ENCODE results near the gene TNS3. TPM values are rescaled to one million over a fixed set of nuclear protein-coding genes. Genes with fewer than 3 reads are reported as not detected.
A peak's percentile ranks its signal among the peaks of the same experiment; 100 is the strongest.

Gene TNS3
- total RNA-seq, 1 donor from 2014 or later = 426 TPM

DNA sequence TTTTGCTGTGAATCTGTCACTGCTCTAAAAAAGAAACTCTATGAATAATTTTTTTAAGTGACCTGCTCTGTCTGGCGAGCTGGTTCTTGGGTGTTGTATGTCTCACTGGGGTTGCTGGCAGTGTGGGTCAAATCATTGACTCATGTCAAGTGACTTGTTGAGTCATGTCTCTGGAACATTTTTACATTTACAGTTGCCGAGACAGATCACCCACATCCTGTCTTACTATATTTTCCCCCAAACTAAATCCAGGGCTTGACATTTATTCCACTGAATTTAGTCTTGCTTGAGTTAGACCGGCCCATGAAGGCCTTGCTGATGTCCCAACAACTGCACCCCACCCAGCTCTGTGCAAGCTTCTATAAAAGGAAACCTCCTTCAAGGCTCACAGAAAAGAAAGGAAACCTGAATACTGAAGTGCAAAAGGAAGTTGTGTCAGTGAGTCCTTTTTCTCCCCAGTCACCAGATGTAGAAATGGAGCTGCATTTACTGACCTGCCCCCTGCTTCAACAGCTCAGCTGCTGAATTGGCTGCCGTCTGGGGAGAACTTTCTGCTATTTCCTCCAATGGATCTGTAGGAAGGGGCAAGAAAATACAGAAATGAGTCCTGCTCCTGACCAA lies 290.3 kb downstream of the TNS3 start:
- DNase-seq (ENCODE audit: low spot score) = no peak
- peak overlapping the region; percentile 24 for H3K4me3 Mint-ChIP-seq (ENCODE audit: unreplicated experiment)
- TF ChIP-seq, protein P1, sequence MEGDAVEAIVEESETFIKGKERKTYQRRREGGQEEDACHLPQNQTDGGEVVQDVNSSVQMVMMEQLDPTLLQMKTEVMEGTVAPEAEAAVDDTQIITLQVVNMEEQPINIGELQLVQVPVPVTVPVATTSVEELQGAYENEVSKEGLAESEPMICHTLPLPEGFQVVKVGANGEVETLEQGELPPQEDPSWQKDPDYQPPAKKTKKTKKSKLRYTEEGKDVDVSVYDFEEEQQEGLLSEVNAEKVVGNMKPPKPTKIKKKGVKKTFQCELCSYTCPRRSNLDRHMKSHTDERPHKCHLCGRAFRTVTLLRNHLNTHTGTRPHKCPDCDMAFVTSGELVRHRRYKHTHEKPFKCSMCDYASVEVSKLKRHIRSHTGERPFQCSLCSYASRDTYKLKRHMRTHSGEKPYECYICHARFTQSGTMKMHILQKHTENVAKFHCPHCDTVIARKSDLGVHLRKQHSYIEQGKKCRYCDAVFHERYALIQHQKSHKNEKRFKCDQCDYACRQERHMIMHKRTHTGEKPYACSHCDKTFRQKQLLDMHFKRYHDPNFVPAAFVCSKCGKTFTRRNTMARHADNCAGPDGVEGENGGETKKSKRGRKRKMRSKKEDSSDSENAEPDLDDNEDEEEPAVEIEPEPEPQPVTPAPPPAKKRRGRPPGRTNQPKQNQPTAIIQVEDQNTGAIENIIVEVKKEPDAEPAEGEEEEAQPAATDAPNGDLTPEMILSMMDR (IDR thresholded peaks at IDR 0.05) = no peak
- peaks cover 67% of the 10 kb centered on the region for H3K36me3 Mint-ChIP-seq (ENCODE audit: low read depth)
- H3K27me3 Mint-ChIP-seq (ENCODE audit: low read depth) = no peaks in the 10 kb centered on the region
- peaks cover 73% of the 10 kb centered on the region for H3K4me1 Mint-ChIP-seq (ENCODE audit: low read depth)
- no peaks in the 10 kb centered on the region for H3K9me3 Mint-ChIP-seq (ENCODE audit: low read depth)
- H3K27ac Mint-ChIP-seq (ENCODE audit: unreplicated experiment) = peak overlapping the region; percentile 98

DNA sequence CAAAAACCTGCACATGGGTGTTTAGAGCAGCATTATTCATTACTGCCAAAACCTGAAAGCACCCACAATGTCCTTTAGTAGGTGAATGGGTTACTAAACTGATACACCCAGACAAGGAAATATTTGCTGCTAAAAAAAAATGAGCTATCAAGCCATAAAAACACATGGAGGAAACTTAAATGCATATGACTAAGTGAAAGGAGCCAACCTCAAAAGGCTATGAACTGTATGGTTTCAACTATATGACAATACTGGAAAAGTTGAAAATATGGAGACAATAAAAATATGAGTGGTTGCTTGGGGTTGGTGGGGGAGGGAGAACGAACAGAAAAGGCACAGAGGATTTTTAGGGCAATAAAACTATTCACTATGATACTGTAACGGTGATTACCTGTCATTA lies 291.0 kb downstream of the TNS3 start:
- DNase-seq (ENCODE audit: low spot score) = no peak
- Mint-ChIP-seq H3K4me1 (ENCODE audit: low read depth) (peaks cover 77% of the 10 kb centered on the region), H3K4me3 (ENCODE audit: unreplicated experiment) (no peak overlapping the region), H3K9me3 (ENCODE audit: low read depth) (no peaks in the 10 kb centered on the region), H3K36me3 (ENCODE audit: low read depth) (peaks cover 64% of the 10 kb centered on the region), H3K27me3 (ENCODE audit: low read depth) (no peaks in the 10 kb centered on the region), H3K27ac (ENCODE audit: unreplicated experiment) (peak overlapping the region; percentile 98)
- TF ChIP-seq, protein P1 (IDR thresholded peaks at IDR 0.05) = no peak

DNA sequence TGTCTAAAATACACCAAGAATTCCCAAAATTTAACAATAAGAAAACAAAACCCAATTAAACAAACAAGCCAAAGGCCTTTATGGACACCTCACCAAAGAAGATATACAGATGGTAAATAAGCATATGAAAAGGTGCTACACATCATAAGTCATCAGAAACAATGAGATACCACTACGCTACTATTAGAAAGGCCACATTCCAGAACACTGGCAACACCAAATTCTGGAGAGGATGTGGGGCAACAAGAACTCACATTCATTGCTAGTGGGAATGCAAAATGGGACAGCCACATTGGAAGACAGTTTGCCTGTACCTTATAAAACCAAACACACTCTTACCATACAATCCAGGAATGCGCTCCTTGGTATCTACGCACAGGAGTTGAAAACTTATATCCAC lies 291.4 kb downstream of the TNS3 start:
- Mint-ChIP-seq H3K4me1 (ENCODE audit: low read depth) (peaks cover 77% of the 10 kb centered on the region), H3K27me3 (ENCODE audit: low read depth) (no peaks in the 10 kb centered on the region), H3K36me3 (ENCODE audit: low read depth) (peaks cover 64% of the 10 kb centered on the region), H3K9me3 (ENCODE audit: low read depth) (no peaks in the 10 kb centered on the region), H3K27ac (ENCODE audit: unreplicated experiment) (peak overlapping the region; percentile 98), H3K4me3 (ENCODE audit: unreplicated experiment) (no peak overlapping the region)
- no peak for DNase-seq (ENCODE audit: low spot score)
- TF ChIP-seq, protein P1 (IDR thresholded peaks at IDR 0.05) = no peak

DNA sequence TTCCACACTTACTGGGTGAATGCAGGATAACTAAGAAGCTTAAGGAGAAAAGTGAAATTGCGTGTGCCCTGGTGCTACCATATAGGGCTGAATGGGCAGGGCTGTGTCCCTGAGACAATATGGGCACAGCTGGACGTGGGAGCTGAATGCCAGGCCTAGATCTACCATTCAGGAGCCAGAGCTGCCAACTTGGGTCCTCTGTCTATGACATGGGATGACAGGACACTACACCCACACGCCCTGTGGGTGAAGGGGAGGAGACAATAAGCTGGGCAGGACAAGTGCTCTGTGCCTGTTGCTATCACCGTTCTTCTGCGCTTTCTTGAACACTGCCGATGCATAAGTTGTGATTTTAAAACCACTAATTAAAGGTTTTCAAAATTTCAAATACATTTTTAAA lies 293.9 kb downstream of the TNS3 start:
- no peak overlapping the region for H3K4me3 Mint-ChIP-seq (ENCODE audit: unreplicated experiment)
- no peak for DNase-seq (ENCODE audit: low spot score)
- no peaks in the 10 kb centered on the region for H3K27me3 Mint-ChIP-seq (ENCODE audit: low read depth)
- H3K4me1 Mint-ChIP-seq (ENCODE audit: low read depth) = peaks cover 55% of the 10 kb centered on the region
- H3K9me3 Mint-ChIP-seq (ENCODE audit: low read depth) = no peaks in the 10 kb centered on the region
- TF ChIP-seq, protein P1 (IDR thresholded peaks at IDR 0.05) = no peak
- peaks cover 60% of the 10 kb centered on the region for H3K36me3 Mint-ChIP-seq (ENCODE audit: low read depth)
- peak overlapping the region; percentile 49 for H3K27ac Mint-ChIP-seq (ENCODE audit: unreplicated experiment)

DNA sequence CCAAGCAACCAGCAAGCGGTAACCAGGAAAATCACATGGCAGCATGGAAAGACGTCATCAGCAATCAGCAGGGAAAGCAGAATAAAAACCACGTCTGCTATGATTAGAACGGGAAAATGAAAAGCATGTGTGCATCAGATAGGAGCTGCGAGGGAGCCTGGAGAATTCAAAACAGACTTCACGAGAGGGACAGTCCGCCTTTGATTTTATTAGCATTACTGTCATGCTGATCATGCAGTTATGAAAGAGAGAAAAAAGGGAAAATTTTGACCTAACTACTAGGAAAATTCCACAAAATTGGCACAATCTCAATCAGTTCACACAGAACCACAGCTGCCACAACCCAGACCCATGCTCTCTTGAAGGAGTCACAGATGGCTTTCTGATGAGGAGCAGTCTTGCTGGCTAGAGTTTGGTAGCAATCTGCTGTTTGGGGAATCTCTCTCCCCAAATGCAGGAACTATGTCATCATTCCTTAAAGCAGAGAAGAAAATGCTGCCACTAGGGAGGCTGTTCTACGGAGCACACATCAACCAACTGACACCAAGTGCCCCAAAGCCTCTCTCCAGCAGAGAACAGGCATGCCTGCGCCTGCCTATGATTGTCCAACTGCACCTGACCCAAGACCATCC lies 295.9 kb downstream of the TNS3 start:
- H3K27ac Mint-ChIP-seq (ENCODE audit: unreplicated experiment) = peak overlapping the region; percentile 90
- no peak for DNase-seq (ENCODE audit: low spot score)
- TF ChIP-seq, protein P1 (IDR thresholded peaks at IDR 0.05) = peak; percentile 49
- H3K36me3 Mint-ChIP-seq (ENCODE audit: low read depth) = peaks cover 70% of the 10 kb centered on the region
- no peaks in the 10 kb centered on the region for H3K9me3 Mint-ChIP-seq (ENCODE audit: low read depth)
- no peaks in the 10 kb centered on the region for H3K27me3 Mint-ChIP-seq (ENCODE audit: low read depth)
- H3K4me1 Mint-ChIP-seq (ENCODE audit: low read depth) = peaks cover 36% of the 10 kb centered on the region
- H3K4me3 Mint-ChIP-seq (ENCODE audit: unreplicated experiment) = no peak overlapping the region

Measured in chondrocyte (in vitro differentiated cells).